Vagina (tissue), 2 donors: ENCODE measurements around the gene GPR158.

Experiments used
- CTCF ChIP-seq, 3 experiments: fragments of 450-650 bp in 2 of 3; fragments of 200-600 bp in 1 of 3; sonication (generic) in 1 of 3; IDR thresholded peaks; one replicate each; pipeline ENCODE4 v1.5.1; 2017 to 2019; ENCODE audit warnings: antibody characterized with exemption in 3 of 3, mild to moderate bottlenecking in 2 of 3, moderate library complexity in 2 of 3
- POLR2A ChIP-seq, 2 donors: fragments of 450-650 bp; IDR thresholded peaks; one replicate each; pipeline ENCODE4 v1.6.1; 2017; ENCODE audit warnings: antibody characterized with exemption in 2 of 2, mild to moderate bottlenecking in 2 of 2, moderate library complexity in 2 of 2
- POLR2AphosphoS5 ChIP-seq, 2 donors: sonication (generic); formaldehyde crosslinking; IDR thresholded peaks; one replicate each; pipeline ENCODE4 v1.9.0; 2017; ENCODE audit warnings: antibody characterized with exemption in 2 of 2, mild to moderate bottlenecking in 2 of 2, low read depth in 1 of 2; ENCODE audit not compliant: insufficient read depth in 1 of 2

GRCh38 chr10:25198151-25198550 lies 23.4 kb downstream of the GPR158 start:
- TF ChIP-seq CTCF (IDR thresholded peaks at IDR 0.05) = no peak
- no peak for TF ChIP-seq POLR2A (IDR thresholded peaks at IDR 0.05)
- no peak for TF ChIP-seq POLR2AphosphoS5 (IDR thresholded peaks at IDR 0.05; ENCODE audit: insufficient read depth in 1 of 2, low read depth in 1 of 2)
